Panc1 (cell line): ENCODE data around the gene DYRK2. TPM values are rescaled to one million over a fixed set of nuclear protein-coding genes. Genes with fewer than 3 reads are reported as not detected.

Experiments used
- ATAC-seq: fragments of 200-7000 bp; cut with Tn5 transposase; 2 replicates; pipeline ENCODE4 v1.9.1; 2020; ENCODE audit warnings: mild to moderate bottlenecking, moderate library complexity
- BruUV-seq: library from RNA; stranded (reverse); fragments of 400-500 nt; replicated peaks from 2 replicates; lab custom pipeline; 2021; lab: Mats Ljungman, UMichigan
- CTCF ChIA-PET: fragments of 300-600 bp; sonication (Branson Sonifier 250); formaldehyde crosslinking; loops from one replicate; lab custom pipeline; 2022; ENCODE audit warnings: antibody characterized with exemption; lab: Charles Lee
- POLR2A ChIA-PET: fragments of 300-600 bp; sonication (Branson Sonifier 250); formaldehyde crosslinking; loops from one replicate; lab custom pipeline; 2022; ENCODE audit warnings: antibody characterized with exemption; lab: Charles Lee
- DNase-seq: peaks from one replicate; pipeline ENCODE4 v3.0.0-alpha.2; 2010; ENCODE audit warnings: low read depth, low spot score
- H3K27ac ChIP-seq: 2 replicates; pipeline ENCODE4 v1.5.1; 2011; ENCODE audit warnings: mild to moderate bottlenecking, low read length, inconsistent platforms
- H3K27me3 ChIP-seq: fragments of 200-500 bp; sonication (Bioruptor generic); 2 replicates; pipeline ENCODE4 v1.6.0; 2014; ENCODE audit warnings: low read length, inconsistent platforms; ENCODE audit not compliant: control insufficient read depth, insufficient read depth
- H3K36me3 ChIP-seq: fragments of 200-500 bp; sonication (Bioruptor generic); 2 replicates; pipeline ENCODE4 v1.5.1; 2014; ENCODE audit warnings: inconsistent platforms, mild to moderate bottlenecking, low read length, moderate library complexity; ENCODE audit not compliant: control insufficient read depth, insufficient read depth
- H3K4me1 ChIP-seq: 2 replicates; pipeline ENCODE4 v1.5.1; 2011; ENCODE audit warnings: inconsistent platforms, mild to moderate bottlenecking, low read length, moderate library complexity; ENCODE audit not compliant: control insufficient read depth, insufficient read depth
- H3K4me3 ChIP-seq, 2 experiments: 2 replicates each; pipeline ENCODE4 v1.5.1; 2011 to 2012; ENCODE audit warnings: low read depth in 2 of 2, low read length in 2 of 2, mild to moderate bottlenecking in 2 of 2, inconsistent platforms in 1 of 2, moderate library complexity in 1 of 2
- H3K9me3 ChIP-seq: fragments of 200-500 bp; sonication (Bioruptor generic); 2 replicates; pipeline ENCODE4 v1.5.1; 2014; ENCODE audit warnings: low read depth, mild to moderate bottlenecking, inconsistent platforms, low read length, moderate library complexity; ENCODE audit not compliant: control insufficient read depth, insufficient read depth
- POLR2AphosphoS5 ChIP-seq: IDR thresholded peaks from 2 replicates; pipeline ENCODE4 v1.6.1; 2012; ENCODE audit warnings: mild to moderate bottlenecking, low read depth, low read length, moderate library complexity
- SIN3A ChIP-seq: IDR thresholded peaks from 2 replicates; pipeline ENCODE4 v1.6.1; 2012; ENCODE audit warnings: low read depth, mild to moderate bottlenecking, low read length, moderate library complexity, borderline replicate concordance; ENCODE audit not compliant: insufficient read depth
- TCF7L2 ChIP-seq: IDR thresholded peaks from 2 replicates; pipeline ENCODE4 v1.6.1; 2011; ENCODE audit warnings: mild to moderate bottlenecking, low read depth, low read length, inconsistent platforms
- in situ Hi-C: cut with HindIII; loops from 2 replicates; pipeline ENCODE4 v1.10.0; 2016; ENCODE audit warnings: low sequenced_read_pairs, low pct_unique_long_range_greater_than_20kb
- intact Hi-C: fragments of 100-400 bp; cut with micrococcal nuclease; formaldehyde crosslinking; loops from one replicate; pipeline ENCODE4 v1.10.0; 2022; ENCODE audit not compliant: unreplicated experiment
- total RNA-seq: library from RNA; stranded (reverse); gene quantifications from one replicate; pipeline ENCODE4 v1.2.1, GENCODE V29; 2021; ENCODE audit not compliant: unreplicated experiment
- TF ChIP-seq, protein P1 (sequence below), 2 experiments: IDR thresholded peaks; 2 replicates each; pipeline ENCODE4 v1.6.1; 2011 to 2012; ENCODE audit warnings: low read depth in 2 of 2, control low read depth in 1 of 2, low read length in 1 of 2, mild to moderate bottlenecking in 1 of 2, moderate library complexity in 1 of 2; ENCODE audit not compliant: insufficient read depth in 1 of 2
- TF ChIP-seq, protein P2 (sequence below): fragments of 450-650 bp; IDR thresholded peaks from 2 replicates; pipeline ENCODE4 v1.5.1; 2017; ENCODE audit warnings: mild to moderate bottlenecking

DYRK2 gene
- total RNA-seq, 1 experiment from 2014 or later: 9.9 TPM

DNA sequence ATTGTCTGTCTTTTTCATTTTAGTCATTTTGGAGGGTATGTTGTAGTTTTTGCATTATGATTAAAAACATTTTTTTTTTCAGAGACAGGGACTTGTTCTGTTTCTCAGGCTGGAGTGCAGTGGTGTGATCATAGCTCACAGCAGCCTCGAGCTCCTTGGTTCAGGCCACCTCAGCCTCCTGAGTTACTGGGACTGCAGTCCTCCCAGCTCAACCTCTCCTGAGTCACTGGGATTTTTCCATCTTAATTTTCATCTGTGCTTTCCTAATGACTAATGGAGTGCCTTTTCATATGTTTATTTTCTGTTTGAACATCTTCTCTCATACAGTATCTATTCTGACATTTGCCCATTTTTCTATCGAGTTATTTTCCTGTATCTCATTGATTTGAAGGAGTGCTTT lies 52.6 kb downstream of the DYRK2 start:
- no peak for ATAC-seq
- no peaks in the 10 kb centered on the region for H3K4me1 ChIP-seq
- no peak for DNase-seq
- in situ Hi-C loops: no loop called here
- BruUV-seq: no TSS peak
- no peak overlapping the region for H3K4me3 ChIP-seq
- H3K9me3 ChIP-seq: no peaks in the 10 kb centered on the region
- H3K27me3 ChIP-seq: peaks cover 5% of the 10 kb centered on the region; the same call in 1 of the 2 replicates
- ChIA-PET CTCF (no interaction called here), POLR2A (no interaction called here)
- H3K27ac ChIP-seq: no peak overlapping the region
- intact Hi-C loops: no loop called here
- H3K36me3 ChIP-seq: no peaks in the 10 kb centered on the region
- TF ChIP-seq TCF7L2 (no peak), SIN3A (no peak), POLR2AphosphoS5 (no peak)
- TF ChIP-seq, protein P1, sequence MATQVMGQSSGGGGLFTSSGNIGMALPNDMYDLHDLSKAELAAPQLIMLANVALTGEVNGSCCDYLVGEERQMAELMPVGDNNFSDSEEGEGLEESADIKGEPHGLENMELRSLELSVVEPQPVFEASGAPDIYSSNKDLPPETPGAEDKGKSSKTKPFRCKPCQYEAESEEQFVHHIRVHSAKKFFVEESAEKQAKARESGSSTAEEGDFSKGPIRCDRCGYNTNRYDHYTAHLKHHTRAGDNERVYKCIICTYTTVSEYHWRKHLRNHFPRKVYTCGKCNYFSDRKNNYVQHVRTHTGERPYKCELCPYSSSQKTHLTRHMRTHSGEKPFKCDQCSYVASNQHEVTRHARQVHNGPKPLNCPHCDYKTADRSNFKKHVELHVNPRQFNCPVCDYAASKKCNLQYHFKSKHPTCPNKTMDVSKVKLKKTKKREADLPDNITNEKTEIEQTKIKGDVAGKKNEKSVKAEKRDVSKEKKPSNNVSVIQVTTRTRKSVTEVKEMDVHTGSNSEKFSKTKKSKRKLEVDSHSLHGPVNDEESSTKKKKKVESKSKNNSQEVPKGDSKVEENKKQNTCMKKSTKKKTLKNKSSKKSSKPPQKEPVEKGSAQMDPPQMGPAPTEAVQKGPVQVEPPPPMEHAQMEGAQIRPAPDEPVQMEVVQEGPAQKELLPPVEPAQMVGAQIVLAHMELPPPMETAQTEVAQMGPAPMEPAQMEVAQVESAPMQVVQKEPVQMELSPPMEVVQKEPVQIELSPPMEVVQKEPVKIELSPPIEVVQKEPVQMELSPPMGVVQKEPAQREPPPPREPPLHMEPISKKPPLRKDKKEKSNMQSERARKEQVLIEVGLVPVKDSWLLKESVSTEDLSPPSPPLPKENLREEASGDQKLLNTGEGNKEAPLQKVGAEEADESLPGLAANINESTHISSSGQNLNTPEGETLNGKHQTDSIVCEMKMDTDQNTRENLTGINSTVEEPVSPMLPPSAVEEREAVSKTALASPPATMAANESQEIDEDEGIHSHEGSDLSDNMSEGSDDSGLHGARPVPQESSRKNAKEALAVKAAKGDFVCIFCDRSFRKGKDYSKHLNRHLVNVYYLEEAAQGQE (IDR thresholded peaks at IDR 0.05; ENCODE audit: insufficient read depth in 1 of 2, low read depth in 2 of 2, low read length in 1 of 2): no peak
- TF ChIP-seq, protein P2, sequence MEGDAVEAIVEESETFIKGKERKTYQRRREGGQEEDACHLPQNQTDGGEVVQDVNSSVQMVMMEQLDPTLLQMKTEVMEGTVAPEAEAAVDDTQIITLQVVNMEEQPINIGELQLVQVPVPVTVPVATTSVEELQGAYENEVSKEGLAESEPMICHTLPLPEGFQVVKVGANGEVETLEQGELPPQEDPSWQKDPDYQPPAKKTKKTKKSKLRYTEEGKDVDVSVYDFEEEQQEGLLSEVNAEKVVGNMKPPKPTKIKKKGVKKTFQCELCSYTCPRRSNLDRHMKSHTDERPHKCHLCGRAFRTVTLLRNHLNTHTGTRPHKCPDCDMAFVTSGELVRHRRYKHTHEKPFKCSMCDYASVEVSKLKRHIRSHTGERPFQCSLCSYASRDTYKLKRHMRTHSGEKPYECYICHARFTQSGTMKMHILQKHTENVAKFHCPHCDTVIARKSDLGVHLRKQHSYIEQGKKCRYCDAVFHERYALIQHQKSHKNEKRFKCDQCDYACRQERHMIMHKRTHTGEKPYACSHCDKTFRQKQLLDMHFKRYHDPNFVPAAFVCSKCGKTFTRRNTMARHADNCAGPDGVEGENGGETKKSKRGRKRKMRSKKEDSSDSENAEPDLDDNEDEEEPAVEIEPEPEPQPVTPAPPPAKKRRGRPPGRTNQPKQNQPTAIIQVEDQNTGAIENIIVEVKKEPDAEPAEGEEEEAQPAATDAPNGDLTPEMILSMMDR: no peak

DNA sequence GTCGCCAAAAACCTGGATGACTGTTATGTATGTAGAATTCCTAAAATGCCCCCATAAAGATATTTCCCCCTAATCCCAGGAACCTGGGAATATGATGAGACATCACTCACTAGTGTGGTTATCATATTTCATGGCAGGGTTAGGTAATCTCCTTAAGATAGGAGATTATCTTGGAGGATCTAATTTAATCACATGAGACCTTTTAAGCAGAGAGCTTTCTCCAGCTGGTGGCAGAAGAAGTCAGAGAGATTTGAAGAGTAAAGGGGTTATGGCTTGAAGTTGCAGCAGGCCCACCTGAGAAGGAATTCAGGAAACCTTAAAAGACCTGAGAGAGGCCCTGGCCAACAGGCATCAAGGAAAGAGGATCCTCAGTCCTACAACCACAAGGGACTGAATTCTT lies 53.6 kb downstream of the DYRK2 start:
- DNase-seq: no peak
- intact Hi-C loops (no loop called here), in situ Hi-C loops (no loop called here)
- H3K4me3 ChIP-seq: no peak overlapping the region
- ATAC-seq: no peak
- H3K27me3 ChIP-seq: peaks cover 5% of the 10 kb centered on the region; the same call in 1 of the 2 replicates
- no peak overlapping the region for H3K27ac ChIP-seq
- no peaks in the 10 kb centered on the region for H3K36me3 ChIP-seq
- POLR2A ChIA-PET: no interaction called here
- TF ChIP-seq, protein P1 (IDR thresholded peaks at IDR 0.05; ENCODE audit: insufficient read depth in 1 of 2, low read depth in 2 of 2, low read length in 1 of 2): no peak
- TF ChIP-seq POLR2AphosphoS5 (no peak), SIN3A (no peak), TCF7L2 (no peak)
- TF ChIP-seq, protein P2: no peak
- no TSS peak for BruUV-seq
- H3K4me1 ChIP-seq: no peaks in the 10 kb centered on the region
- H3K9me3 ChIP-seq: no peaks in the 10 kb centered on the region
- CTCF ChIA-PET: no interaction called here
